WTC11 (cell line): ENCODE measurements around the gene KPNA4. TPM values are rescaled to one million over a fixed set of nuclear protein-coding genes. Genes with fewer than 3 reads are reported as not detected.

Experiments used
- ATAC-seq: fragments of 200-7000 bp; cut with Tn5 transposase; 2 replicates; pipeline ENCODE4 v1.10.0; 2021; ENCODE audit warnings: mild to moderate bottlenecking, moderate library complexity
- CTCF ChIA-PET: fragments of 300-600 bp; sonication (Branson Sonifier 250); formaldehyde crosslinking; loops from one replicate; lab custom pipeline; 2021; ENCODE audit warnings: antibody characterized with exemption; lab: Charles Lee
- POLR2A ChIA-PET: fragments of 350-600 bp; sonication (Branson Sonifier 250); formaldehyde crosslinking; loops from one replicate; lab custom pipeline; 2021; ENCODE audit warnings: antibody characterized with exemption; lab: Charles Lee
- DNase-seq: peaks from one replicate; pipeline ENCODE4 v3.0.0; 2021; ENCODE audit warnings: low spot score
- H3K27ac Mint-ChIP-seq: 2 replicates; pipeline ENCODE4 v1.8.0; 2021; ENCODE audit warnings: mixed read lengths
- H3K27me3 Mint-ChIP-seq: 2 replicates; pipeline ENCODE4 v1.8.0; 2021; ENCODE audit warnings: low read depth, mild to moderate bottlenecking, moderate library complexity, mixed read lengths
- H3K36me3 Mint-ChIP-seq: 2 replicates; pipeline ENCODE4 v1.8.0; 2021; ENCODE audit warnings: mixed read lengths
- H3K4me1 Mint-ChIP-seq: 2 replicates; pipeline ENCODE4 v1.8.0; 2022; ENCODE audit warnings: mixed read lengths
- H3K4me3 Mint-ChIP-seq: 2 replicates; pipeline ENCODE4 v1.8.0; 2021; ENCODE audit warnings: mild to moderate bottlenecking, moderate library complexity, mixed read lengths
- H3K9me3 Mint-ChIP-seq: 2 replicates; pipeline ENCODE4 v1.8.0; 2021; ENCODE audit warnings: mixed read lengths
- AFF4 ChIP-seq: sonication (generic); formaldehyde crosslinking; IDR thresholded peaks from 2 replicates; pipeline ENCODE4 v1.8.1; 2023; ENCODE audit warnings: mild to moderate bottlenecking, missing genetic modification reagents, borderline replicate concordance
- ATF1 ChIP-seq: sonication (generic); formaldehyde crosslinking; IDR thresholded peaks from 2 replicates; pipeline ENCODE4 v1.8.1; 2023; ENCODE audit warnings: mild to moderate bottlenecking, moderate library complexity, missing genetic modification reagents
- CDX4 ChIP-seq: fragments of 250-450 bp; sonication (Bioruptor Pico); IDR thresholded peaks from 2 replicates; pipeline ENCODE4 v1.9.0; 2021; ENCODE audit warnings: moderate library complexity, mild to moderate bottlenecking, inconsistent platforms, borderline replicate concordance
- CREM ChIP-seq: sonication (generic); formaldehyde crosslinking; IDR thresholded peaks from 2 replicates; pipeline ENCODE4 v1.8.1; 2022; ENCODE audit warnings: mild to moderate bottlenecking, missing genetic modification reagents, moderate library complexity
- E2F5 ChIP-seq: sonication (generic); formaldehyde crosslinking; IDR thresholded peaks from 2 replicates; pipeline ENCODE4 v1.8.1; 2022; ENCODE audit warnings: mild to moderate bottlenecking, moderate library complexity, missing genetic modification reagents
- ELF4 ChIP-seq: sonication (generic); formaldehyde crosslinking; IDR thresholded peaks from 2 replicates; pipeline ENCODE4 v1.8.1; 2022; ENCODE audit warnings: low read depth, mild to moderate bottlenecking, moderate library complexity, missing genetic modification reagents
- ERG ChIP-seq: fragments of 250-450 bp; sonication (Bioruptor Pico); IDR thresholded peaks from 2 replicates; pipeline ENCODE4 v1.8.0; 2021; ENCODE audit warnings: mild to moderate bottlenecking
- FOXP1 ChIP-seq: sonication (generic); formaldehyde crosslinking; IDR thresholded peaks from 2 replicates; pipeline ENCODE4 v1.8.0; 2022; ENCODE audit warnings: missing genetic modification reagents, mild to moderate bottlenecking, moderate library complexity, borderline replicate concordance
- GRHL2 ChIP-seq: fragments of 250-450 bp; sonication (Bioruptor Pico); IDR thresholded peaks from 2 replicates; pipeline ENCODE4 v1.8.0; 2022; ENCODE audit warnings: mild to moderate bottlenecking, moderate library complexity; ENCODE audit not compliant: insufficient replicate concordance, severe bottlenecking
- KAT7 ChIP-seq: sonication (generic); formaldehyde crosslinking; IDR thresholded peaks from 2 replicates; pipeline ENCODE4 v1.8.1; 2023; ENCODE audit warnings: missing genetic modification reagents, mild to moderate bottlenecking, borderline replicate concordance
- NR2C2 ChIP-seq: sonication (generic); formaldehyde crosslinking; IDR thresholded peaks from 2 replicates; pipeline ENCODE4 v1.8.0; 2022; ENCODE audit warnings: mild to moderate bottlenecking, missing genetic modification reagents
- NR3C1 ChIP-seq: sonication (generic); formaldehyde crosslinking; conservative IDR thresholded peaks from 2 replicates; pipeline ENCODE4 v1.8.1; 2023; ENCODE audit warnings: low read depth, mild to moderate bottlenecking, missing genetic modification reagents
- ZBTB43 ChIP-seq: sonication (generic); formaldehyde crosslinking; IDR thresholded peaks from 2 replicates; pipeline ENCODE4 v1.8.1; 2023; ENCODE audit warnings: mild to moderate bottlenecking, missing genetic modification reagents
- ZNF281 ChIP-seq: sonication (generic); formaldehyde crosslinking; IDR thresholded peaks from 2 replicates; pipeline ENCODE4 v1.8.0; 2023; ENCODE audit warnings: mild to moderate bottlenecking, missing genetic modification reagents
- total RNA-seq: library from RNA; stranded (reverse); gene quantifications from 3 replicates; pipeline ENCODE4 v1.2.3, GENCODE V29; 2021

KPNA4 gene
- total RNA-seq, 1 experiment from 2014 or later = 52.2 TPM

GRCh38 chr3:160481856-160482255 lies 83.5 kb downstream of the KPNA4 start:
- H3K27me3 Mint-ChIP-seq = no peaks in the 10 kb centered on the region
- no peak overlapping the region for H3K4me3 Mint-ChIP-seq
- CTCF ChIA-PET = interaction anchor here (1.2 kb wide), 1 partner anchor 32 kb away, joined by 3 read pairs; the partner anchor contains the start of gene TRIM59

GRCh38 chr3:160480931-160481330 lies 84.4 kb downstream of the KPNA4 start:
- POLR2A ChIA-PET = interaction anchor here (0.6 kb wide), 1 partner anchor 23 kb away, joined by 6 read pairs; no protein-coding TSS in a partner anchor
- TF ChIP-seq KAT7 (CRISPR knock-in tag) (no peak), E2F5 (CRISPR knock-in tag) (no peak), GRHL2 (CRISPR knock-in tag) (no peak)
- TF ChIP-seq, all 79 proteins: peak for 0
- Mint-ChIP-seq H3K9me3 (no peaks in the 10 kb centered on the region), H3K36me3 (no peaks in the 10 kb centered on the region), H3K27ac (no peak overlapping the region), H3K4me1 (0 out of 2 replicates have a peak, but pooled peaks cover 6% of the 10 kb centered on the region), H3K4me3 (no peak overlapping the region), H3K27me3 (no peaks in the 10 kb centered on the region)
- DNase-seq (no peak), ATAC-seq (no peak; the same call in 1 of the 2 replicates)
- CTCF ChIA-PET = no interaction called here

More at GRCh38 chr3:160481856-160482255, 83.5 kb downstream of the KPNA4 start:
- DNase-seq = no peak
- ATAC-seq = no peak
- POLR2A ChIA-PET = no interaction called here
- Mint-ChIP-seq H3K9me3 (no peaks in the 10 kb centered on the region), H3K36me3 (no peaks in the 10 kb centered on the region), H3K4me1 (0 out of 2 replicates have a peak, but pooled peaks cover 6% of the 10 kb centered on the region), H3K27ac (peak overlapping the region; percentile 25; the same call in 1 of the 2 replicates)
- TF ChIP-seq ATF1 (CRISPR knock-in tag) (no peak), KAT7 (CRISPR knock-in tag) (no peak)

GRCh38 chr3:160479376-160479775 lies 86.0 kb downstream of the KPNA4 start:
- DNase-seq (no peak), ATAC-seq (no peak)
- ChIA-PET POLR2A (interaction anchor here (0.7 kb wide), 1 partner anchor 29 kb away, joined by 9 read pairs; no protein-coding TSS in a partner anchor), CTCF (no interaction called here)
- H3K9me3 Mint-ChIP-seq = no peaks in the 10 kb centered on the region
- H3K36me3 Mint-ChIP-seq = no peaks in the 10 kb centered on the region
- H3K4me3 Mint-ChIP-seq = no peak overlapping the region
- no peak overlapping the region for H3K27ac Mint-ChIP-seq
- TF ChIP-seq FOXP1 (CRISPR knock-in tag) (no peak), ERG (CRISPR knock-in tag) (no peak)
- 0 out of 2 replicates have a peak, but pooled peaks cover 4% of the 10 kb centered on the region for H3K4me1 Mint-ChIP-seq
- H3K27me3 Mint-ChIP-seq = no peaks in the 10 kb centered on the region

- no peaks in the 10 kb centered on the region for H3K27me3 Mint-ChIP-seq
- no peak overlapping the region for H3K4me3 Mint-ChIP-seq
- no peak overlapping the region for H3K27ac Mint-ChIP-seq
- H3K9me3 Mint-ChIP-seq = no peaks in the 10 kb centered on the region
- DNase-seq (no peak), ATAC-seq (no peak)
- TF ChIP-seq AFF4 (CRISPR knock-in tag) = no peak
- no peak for TF ChIP-seq CREM
- TF ChIP-seq ZNF281 (CRISPR knock-in tag) = no peak
- TF ChIP-seq ZBTB43 = no peak
- TF ChIP-seq NR2C2 (CRISPR knock-in tag) = no peak
- no peak for TF ChIP-seq NR3C1
- no peak for TF ChIP-seq ELF4 (CRISPR knock-in tag)
- TF ChIP-seq CDX4 = no peak
- CTCF ChIA-PET = no interaction called here
- 0 out of 2 replicates have a peak, but pooled peaks cover 4% of the 10 kb centered on the region for H3K4me1 Mint-ChIP-seq
- H3K36me3 Mint-ChIP-seq = no peaks in the 10 kb centered on the region
- POLR2A ChIA-PET = interaction anchor here (0.5 to 0.7 kb wide), 2 partner anchors 67 to 384 kb away, joined by 3 to 4 read pairs; no protein-coding TSS in a partner anchor
These were observed 87.0 kb downstream of the KPNA4 start for GRCh38 chr3:160478338-160478737.
